Measurements from ENCODE around the gene OR1K1.

- TF ChIP-seq, protein P1, sequence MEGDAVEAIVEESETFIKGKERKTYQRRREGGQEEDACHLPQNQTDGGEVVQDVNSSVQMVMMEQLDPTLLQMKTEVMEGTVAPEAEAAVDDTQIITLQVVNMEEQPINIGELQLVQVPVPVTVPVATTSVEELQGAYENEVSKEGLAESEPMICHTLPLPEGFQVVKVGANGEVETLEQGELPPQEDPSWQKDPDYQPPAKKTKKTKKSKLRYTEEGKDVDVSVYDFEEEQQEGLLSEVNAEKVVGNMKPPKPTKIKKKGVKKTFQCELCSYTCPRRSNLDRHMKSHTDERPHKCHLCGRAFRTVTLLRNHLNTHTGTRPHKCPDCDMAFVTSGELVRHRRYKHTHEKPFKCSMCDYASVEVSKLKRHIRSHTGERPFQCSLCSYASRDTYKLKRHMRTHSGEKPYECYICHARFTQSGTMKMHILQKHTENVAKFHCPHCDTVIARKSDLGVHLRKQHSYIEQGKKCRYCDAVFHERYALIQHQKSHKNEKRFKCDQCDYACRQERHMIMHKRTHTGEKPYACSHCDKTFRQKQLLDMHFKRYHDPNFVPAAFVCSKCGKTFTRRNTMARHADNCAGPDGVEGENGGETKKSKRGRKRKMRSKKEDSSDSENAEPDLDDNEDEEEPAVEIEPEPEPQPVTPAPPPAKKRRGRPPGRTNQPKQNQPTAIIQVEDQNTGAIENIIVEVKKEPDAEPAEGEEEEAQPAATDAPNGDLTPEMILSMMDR (IDR thresholded peaks at IDR 0.05) = no peak
- no peak for TF ChIP-seq POLR2AphosphoS5 (IDR thresholded peaks at IDR 0.05; ENCODE audit: insufficient read depth in 1 of 2, low read depth in 1 of 2)
- no peak for TF ChIP-seq POLR2A (IDR thresholded peaks at IDR 0.05)
Observed at GRCh38 chr9:122837266-122837850, 37.4 kb downstream of the OR1K1 start.

Data from vagina (tissue), 2 donors.